SH-SY5Y (cell line): ENCODE measurements around the gene IPCEF1.

ENCODE experiments used
- GATA2 ChIP-seq: IDR thresholded peaks from 2 replicates; pipeline ENCODE4 v1.6.1; 2011; ENCODE audit warnings: mild to moderate bottlenecking, low read depth, low read length
- GATA3 ChIP-seq: IDR thresholded peaks from 2 replicates; pipeline ENCODE4 v1.6.1; 2011; ENCODE audit warnings: low read depth, mild to moderate bottlenecking, low read length, moderate library complexity

IPCEF1 gene

GRCh38 chr6:154356690-154357089, at the start of gene IPCEF1:
TSS of gene IPCEF1 (minus strand) at chr6:154356803. CDS start at chr6:154265947, 90,856 bp downstream.
- TF ChIP-seq GATA3 (no peak), GATA2 (no peak)

GRCh38 chr6:154406301-154406700, 49.7 kb upstream of the IPCEF1 start:
- TF ChIP-seq GATA3 (no peak), GATA2 (no peak)

GRCh38 chr6:154404791-154405400, 48.3 kb upstream of the IPCEF1 start:
- no peak for TF ChIP-seq GATA2
- TF ChIP-seq GATA3, result no peak

GRCh38 chr6:154403788-154404187, 47.2 kb upstream of the IPCEF1 start:
- no peak for TF ChIP-seq GATA2
- no peak for TF ChIP-seq GATA3

- TF ChIP-seq GATA3, result no peak
- no peak for TF ChIP-seq GATA2
These were observed 45.6 kb upstream of the IPCEF1 start for GRCh38 chr6:154402081-154402780.

GRCh38 chr6:154399097-154399496, 42.5 kb upstream of the IPCEF1 start:
- TF ChIP-seq GATA3 (no peak), GATA2 (no peak)

GRCh38 chr6:154397491-154398195, 41.0 kb upstream of the IPCEF1 start:
- TF ChIP-seq GATA2, result no peak
- no peak for TF ChIP-seq GATA3

- TF ChIP-seq GATA3 (no peak), GATA2 (no peak)
These were observed 39.3 kb upstream of the IPCEF1 start for GRCh38 chr6:154395878-154396277.

- TF ChIP-seq GATA2, result no peak
- no peak for TF ChIP-seq GATA3
These were observed 38.7 kb upstream of the IPCEF1 start for GRCh38 chr6:154395316-154395715.

- TF ChIP-seq GATA2 (no peak), GATA3 (no peak)
These were observed 38.0 kb upstream of the IPCEF1 start for GRCh38 chr6:154394571-154394970.

GRCh38 chr6:154390034-154390433, 33.4 kb upstream of the IPCEF1 start:
- TF ChIP-seq GATA3, result no peak
- no peak for TF ChIP-seq GATA2

- no peak for TF ChIP-seq GATA2
- no peak for TF ChIP-seq GATA3
These were observed 32.2 kb upstream of the IPCEF1 start for GRCh38 chr6:154388803-154389202.

GRCh38 chr6:154386848-154387717, 30.5 kb upstream of the IPCEF1 start:
- TF ChIP-seq GATA3, result no peak
- no peak for TF ChIP-seq GATA2

GRCh38 chr6:154384191-154384590, 27.6 kb upstream of the IPCEF1 start:
- TF ChIP-seq GATA2 (no peak), GATA3 (no peak)

- TF ChIP-seq GATA2, result no peak
- no peak for TF ChIP-seq GATA3
These were observed 26.7 kb upstream of the IPCEF1 start for GRCh38 chr6:154383273-154383672.
